HG03571 (cell line): ENCODE measurements around the gene HCST.

Experiments used
- ATAC-seq: cut with Tn5 transposase; IDR thresholded peaks from one replicate; pipeline ENCODE4 v1.9.1; 2021; ENCODE audit not compliant: unreplicated experiment

HCST gene

GRCh38 chr19:35935911-35936737 lies 33.8 kb downstream of the HCST start, which contains the start of gene LRFN3:
Gene LRFN3, plus strand, starts transcription at chr19:35936374. Its CDS starts 3,052 bp downstream, at chr19:35939426.
- no peak for ATAC-seq

GRCh38 chr19:35936738-35937268 lies 34.5 kb downstream of the HCST start:
- ATAC-seq, result no peak

GRCh38 chr19:35937345-35938281 lies 35.3 kb downstream of the HCST start:
- no peak for ATAC-seq

GRCh38 chr19:35938282-35939224 lies 36.2 kb downstream of the HCST start:
- ATAC-seq, result no peak

GRCh38 chr19:35939307-35940077 lies 37.2 kb downstream of the HCST start:
- no peak for ATAC-seq

GRCh38 chr19:35940078-35940775 lies 37.9 kb downstream of the HCST start:
- no peak for ATAC-seq

GRCh38 chr19:35940839-35941238 lies 38.5 kb downstream of the HCST start:
- no peak for ATAC-seq

GRCh38 chr19:35942235-35942634 lies 39.9 kb downstream of the HCST start:
- ATAC-seq, result no peak

GRCh38 chr19:35943321-35944301 lies 41.3 kb downstream of the HCST start:
- no peak for ATAC-seq

GRCh38 chr19:35944556-35944955 lies 42.2 kb downstream of the HCST start:
- ATAC-seq, result no peak

GRCh38 chr19:35945121-35945790 lies 42.9 kb downstream of the HCST start:
- no peak for ATAC-seq

- no peak for ATAC-seq
Measured at GRCh38 chr19:35946203-35946602, 43.9 kb downstream of the HCST start.

- no peak for ATAC-seq
Measured at GRCh38 chr19:35949131-35949530, 46.8 kb downstream of the HCST start.
